Kidney capillary endothelial cell (primary cell): Measurements from ENCODE around the gene ITPK1.

Source experiments
- DNase-seq: peaks from one replicate; pipeline ENCODE4 v3.0.0-alpha.2; 2018; ENCODE audit warnings: low spot score

The ITPK1 gene

DNA sequence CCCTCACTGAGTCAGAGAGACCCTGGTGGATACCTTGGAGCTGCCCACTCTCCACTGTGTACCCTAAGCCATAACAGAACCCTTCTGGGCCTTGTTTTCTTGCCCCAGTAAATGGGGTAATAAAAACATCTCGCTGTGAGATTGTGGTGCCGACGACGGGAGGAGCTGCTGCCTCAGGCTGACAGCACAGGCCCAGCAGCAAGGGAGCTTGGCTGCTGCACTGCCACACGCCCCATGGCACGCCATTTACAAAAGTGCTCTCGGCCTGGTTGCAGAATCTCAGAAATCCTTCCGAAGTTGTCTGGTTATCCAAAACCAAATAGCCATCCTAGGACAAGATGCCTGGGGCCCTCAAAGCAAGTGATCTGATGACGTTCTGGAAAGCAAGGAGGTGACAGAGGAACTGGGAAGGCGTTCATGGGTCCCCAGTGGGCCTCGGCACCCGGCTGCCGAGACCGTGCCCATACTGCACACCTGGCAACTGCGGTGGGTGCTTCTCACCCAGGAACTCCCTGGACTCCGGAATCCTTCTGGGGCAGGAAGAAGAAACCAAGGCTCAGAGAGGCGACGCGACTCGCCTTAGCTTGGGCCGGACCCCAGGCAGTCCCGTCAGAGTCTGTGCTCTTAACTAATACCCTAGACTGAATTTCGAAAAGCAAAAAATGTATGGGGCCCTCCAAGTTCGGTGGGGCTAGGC lies 166.1 kb downstream of the ITPK1 start:
- no peak for DNase-seq

DNA sequence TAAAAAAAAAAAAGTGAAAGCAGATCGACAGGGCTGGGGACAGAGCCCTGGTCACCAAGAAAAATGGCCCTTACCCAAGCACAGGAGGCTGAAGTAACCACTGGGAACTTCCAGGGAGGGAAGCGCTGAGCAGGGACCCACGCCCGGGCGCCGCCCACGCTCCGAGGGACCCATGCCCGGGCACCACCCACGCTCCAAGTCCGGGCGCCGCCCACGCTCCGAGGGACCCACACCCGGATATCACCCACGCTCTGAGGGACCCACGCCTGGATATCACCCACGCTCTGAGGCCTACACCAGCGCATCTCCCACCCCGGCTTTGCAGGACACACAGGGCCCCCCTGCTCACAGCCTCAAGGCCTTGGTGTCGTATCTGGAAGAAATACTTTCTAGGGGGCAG lies 167.1 kb downstream of the ITPK1 start:
- no peak for DNase-seq

DNA sequence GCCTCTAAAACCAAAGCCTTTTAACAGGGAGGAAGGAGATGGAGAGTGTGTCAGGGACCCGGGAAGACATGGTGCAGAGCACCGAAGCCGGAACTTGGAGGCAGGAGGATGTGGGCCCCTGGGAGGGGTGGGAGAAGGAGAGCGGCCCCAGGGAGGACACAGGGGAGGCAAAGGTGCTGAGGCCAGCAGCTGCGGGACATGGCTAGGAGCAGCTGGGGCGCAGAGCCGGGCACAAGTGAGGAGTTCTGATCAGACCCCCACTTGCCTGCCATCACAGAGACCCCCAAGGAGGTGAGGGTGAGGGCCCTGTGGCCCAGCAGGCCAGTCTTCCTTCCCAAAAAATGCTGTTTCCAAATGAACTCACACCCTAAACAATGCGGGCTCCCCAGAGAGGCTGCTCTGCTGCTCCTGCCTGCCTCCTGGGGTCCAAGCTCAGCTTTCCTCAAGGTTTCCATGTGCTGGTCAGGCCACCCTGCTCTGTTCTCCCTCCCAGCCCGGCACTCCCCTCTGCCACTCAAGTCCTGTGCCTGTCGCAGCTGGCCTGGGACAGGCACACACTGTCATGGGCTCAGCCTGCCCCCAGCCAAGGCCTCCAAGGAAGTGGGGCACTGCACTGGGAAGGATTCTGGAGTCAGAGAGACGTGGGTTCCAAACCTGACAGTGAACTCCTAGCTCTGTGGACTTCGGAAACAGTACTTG lies 168.7 kb downstream of the ITPK1 start:
- no peak for DNase-seq

DNA sequence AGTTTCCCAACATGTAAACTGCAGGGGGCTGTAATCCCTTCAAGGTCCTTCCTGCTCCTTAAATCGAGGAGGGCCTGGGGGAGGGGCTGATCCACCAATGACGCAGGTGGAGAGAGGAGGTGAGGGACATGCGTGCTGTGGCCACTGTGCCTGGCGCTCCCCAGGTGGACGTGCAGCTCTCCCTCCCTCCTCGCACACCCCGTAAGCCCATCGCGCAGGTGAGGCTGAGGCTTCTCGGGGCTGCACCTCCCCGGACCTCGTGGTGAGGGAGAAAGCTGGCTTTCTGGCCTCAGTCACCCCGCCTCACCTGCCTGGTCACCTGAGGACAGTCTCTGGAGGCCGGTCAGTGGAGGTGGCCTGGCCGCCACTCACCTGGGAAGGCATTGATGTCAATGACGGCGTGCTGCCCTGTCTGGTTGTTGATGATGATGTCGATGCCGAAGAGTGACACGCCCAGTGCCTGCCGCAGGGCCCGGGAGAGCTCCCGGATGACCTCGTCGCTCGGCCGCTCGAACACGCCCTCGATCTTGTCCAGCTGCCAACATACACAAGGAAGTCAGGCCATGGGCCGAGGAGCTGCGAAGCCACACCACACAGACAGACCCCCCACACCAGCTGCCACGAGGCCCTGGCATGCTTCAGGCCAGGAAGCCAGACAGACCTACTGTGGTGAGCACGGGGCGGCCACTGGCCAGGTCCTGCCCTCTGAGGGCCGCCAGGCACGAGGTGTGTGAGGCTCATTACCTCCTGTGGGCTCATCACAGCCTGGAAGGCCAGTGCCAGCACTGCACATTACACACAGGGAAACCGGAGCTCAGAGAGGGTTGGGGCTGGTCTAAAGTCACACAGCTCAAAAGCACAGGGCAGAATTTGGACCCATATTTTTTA lies 169.5 kb downstream of the ITPK1 start:
- peak; percentile 37 for DNase-seq

DNA sequence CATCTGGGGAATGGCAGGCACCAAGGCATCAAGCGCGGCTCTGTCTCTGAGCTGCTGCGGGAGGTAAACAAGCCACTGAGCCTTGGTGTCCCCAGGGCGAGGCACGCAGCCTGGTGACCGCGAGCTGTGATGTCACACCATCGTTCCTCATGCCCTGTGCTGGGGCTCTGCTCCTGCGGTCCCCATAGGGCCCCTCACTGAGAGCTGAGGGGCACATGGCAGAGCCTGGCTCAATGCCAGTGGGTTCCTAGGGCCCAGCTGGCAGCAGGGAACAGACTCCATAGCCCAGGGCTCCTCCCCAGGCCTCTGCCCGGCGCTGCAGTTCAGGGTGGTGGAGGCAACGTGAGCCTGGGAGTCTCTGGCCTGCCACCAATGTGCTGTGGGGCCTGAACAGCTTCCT lies 170.2 kb downstream of the ITPK1 start:
- no peak for DNase-seq

- no peak for DNase-seq
Observed at GRCh38 chr14:92944976-92945375, 170.7 kb downstream of the ITPK1 start.

- no peak for DNase-seq
Observed at GRCh38 chr14:92943855-92944570, 171.7 kb downstream of the ITPK1 start.

GRCh38 chr14:92942976-92943710 lies 172.6 kb downstream of the ITPK1 start:
- DNase-seq: no peak

- no peak for DNase-seq
Observed at GRCh38 chr14:92942576-92942975, 173.1 kb downstream of the ITPK1 start.

- DNase-seq: no peak
Observed at GRCh38 chr14:92942136-92942535, 173.6 kb downstream of the ITPK1 start.

GRCh38 chr14:92941531-92941930 lies 174.2 kb downstream of the ITPK1 start:
- no peak for DNase-seq

DNA sequence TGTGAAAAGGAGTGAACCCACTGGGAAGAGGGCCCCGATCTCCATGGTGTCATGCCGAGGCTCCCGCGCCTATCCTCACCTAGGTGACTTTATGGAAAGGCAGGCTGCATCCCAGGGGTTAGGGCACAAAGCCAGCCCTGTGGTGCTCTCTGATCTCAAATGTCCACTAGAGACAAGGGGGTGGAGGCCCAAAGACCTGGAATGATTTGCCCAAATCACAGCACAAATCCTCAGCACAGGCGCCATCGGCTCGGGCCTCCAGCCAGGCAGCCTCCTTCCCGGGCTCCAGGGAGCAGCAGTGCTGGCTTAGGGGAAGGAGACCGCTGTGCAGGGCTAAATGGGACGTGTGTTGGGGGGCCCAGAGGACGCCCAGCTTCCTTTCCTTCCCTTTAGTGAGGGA lies 175.2 kb downstream of the ITPK1 start:
- no peak for DNase-seq

DNA sequence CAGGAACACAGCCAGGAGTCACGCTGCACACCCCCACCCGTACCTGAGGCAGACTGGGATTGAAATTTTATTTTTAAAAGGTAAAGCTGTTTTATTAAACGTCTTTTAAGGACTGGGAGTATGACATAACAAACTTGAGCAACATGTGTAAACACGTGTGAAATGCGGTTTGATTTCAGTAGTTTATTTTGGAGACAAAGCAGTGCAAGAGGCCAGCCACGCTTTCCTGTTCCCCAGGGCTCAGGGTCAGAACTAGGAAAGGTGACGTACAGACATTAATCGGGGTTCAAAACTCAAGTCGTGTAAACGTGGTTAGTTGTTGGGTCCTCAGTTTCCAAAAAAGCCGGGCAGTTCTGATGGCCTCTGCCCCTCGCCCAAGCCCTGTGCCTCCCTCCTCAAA lies 176.0 kb downstream of the ITPK1 start:
- DNase-seq: no peak

DNA sequence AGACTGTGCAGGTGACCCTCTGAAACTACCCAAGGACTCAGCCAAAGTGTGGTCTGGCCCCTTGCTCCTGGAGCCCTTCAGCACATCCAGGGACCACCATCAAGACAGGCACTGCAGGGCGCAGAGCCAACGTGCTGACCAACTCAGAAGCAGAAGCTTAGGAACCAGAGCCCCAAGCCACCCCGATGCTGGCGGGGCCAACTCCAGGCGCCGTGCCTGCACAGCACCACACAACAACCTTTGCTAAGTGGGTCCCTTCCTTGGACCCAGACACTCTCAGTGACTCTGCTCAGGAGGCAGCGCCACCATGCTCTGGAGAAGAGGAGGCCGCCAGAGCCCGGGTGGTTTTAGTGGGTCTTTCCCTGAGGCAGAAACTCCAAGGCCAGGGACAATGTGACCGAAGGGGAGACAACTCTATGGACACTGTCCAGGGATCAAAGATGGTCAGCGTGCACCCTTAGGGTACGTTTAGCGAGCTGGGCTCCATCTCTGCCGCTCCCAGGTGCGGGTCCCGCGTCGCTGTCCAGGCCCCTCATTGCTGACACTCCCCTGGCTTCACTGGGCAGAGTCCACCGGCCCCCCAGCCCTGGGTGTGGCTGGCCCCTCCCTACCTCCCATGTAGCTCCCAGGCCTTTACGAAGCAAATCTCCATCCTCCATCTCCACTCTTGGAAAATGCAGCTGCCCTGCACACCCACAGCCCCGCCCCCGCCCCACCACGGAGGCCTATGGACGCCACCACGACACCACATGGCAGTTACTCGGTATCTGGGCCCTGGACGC lies 176.6 kb downstream of the ITPK1 start:
- no peak for DNase-seq

DNA sequence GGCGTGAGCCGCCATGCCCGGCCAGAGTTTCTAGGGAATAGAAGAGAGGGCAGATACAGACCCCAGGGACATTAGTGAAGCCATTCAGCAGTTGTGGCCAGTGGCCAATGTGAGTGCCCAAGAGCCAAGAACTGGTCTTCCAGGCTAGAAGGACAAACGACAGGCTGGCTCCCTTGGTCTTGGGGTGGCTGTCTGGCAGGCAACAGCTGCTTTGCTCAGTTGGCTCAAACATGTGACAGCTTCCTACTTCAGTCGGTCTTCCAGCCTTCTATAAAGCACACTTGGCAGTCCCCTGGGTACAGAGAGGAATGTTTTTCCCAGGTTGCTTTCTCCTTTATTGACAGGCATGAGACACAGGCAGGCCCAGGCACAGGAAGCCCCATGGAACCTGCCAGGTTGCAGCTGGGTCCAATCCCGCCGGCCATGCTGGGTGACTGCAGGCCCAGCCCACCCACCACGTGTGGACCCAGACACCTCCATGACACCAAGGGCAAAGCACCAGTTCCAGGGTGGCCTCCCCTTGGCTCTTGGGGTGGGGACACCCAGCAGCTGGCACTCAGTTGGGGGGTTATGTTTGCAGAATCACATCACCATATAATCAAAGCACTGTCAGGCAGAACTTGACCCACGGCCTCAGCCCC lies 177.4 kb downstream of the ITPK1 start:
- no peak for DNase-seq

GRCh38 chr14:92937051-92937937 lies 178.4 kb downstream of the ITPK1 start:
- no peak for DNase-seq

- no peak for DNase-seq
Observed at GRCh38 chr14:92936085-92936484, 179.6 kb downstream of the ITPK1 start.

DNA sequence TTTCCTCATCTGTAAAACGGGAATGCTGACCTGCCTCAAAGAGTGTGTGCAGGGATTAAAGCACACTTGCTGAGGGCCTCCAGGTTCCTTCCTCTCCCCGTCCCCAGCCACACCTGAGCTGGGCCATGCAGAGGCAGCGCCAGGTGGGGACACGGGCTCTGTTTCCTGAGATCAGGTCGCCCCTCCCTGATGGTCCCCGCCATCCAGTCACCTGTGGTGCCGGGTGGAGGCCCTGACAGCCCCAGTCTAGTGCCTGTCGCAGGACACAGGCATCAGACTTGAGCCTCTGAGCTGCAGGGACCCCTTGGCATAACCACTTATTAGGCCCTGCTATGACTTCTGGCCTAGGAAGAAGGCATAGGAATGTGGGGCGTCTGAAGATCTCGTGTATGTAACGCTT lies 180.3 kb downstream of the ITPK1 start:
- no peak for DNase-seq
